K562 (cell line): ENCODE results near the gene HOXB6. TPM values are rescaled to one million over a fixed set of nuclear protein-coding genes. Genes with fewer than 3 reads are reported as not detected.

Source experiments
- ATAC-seq: fragments of 200-7000 bp; cut with Tn5 transposase; 3 replicates; pipeline ENCODE4 v1.9.1; 2020; ENCODE audit warnings: moderate library complexity
- BruUV-seq: library from RNA; stranded (reverse); fragments of 400-500 nt; replicated peaks from 2 replicates; lab custom pipeline; 2021; lab: Mats Ljungman, UMichigan
- CTCF ChIA-PET: fragments of 300-600 bp; formaldehyde crosslinking; extraction: SDS; loops from one replicate; lab custom pipeline; 2021; ENCODE audit warnings: low intra/inter-chr PET ratio; lab: Yijun Ruan, JAX
- POLR2A ChIA-PET: fragments of 300-600, 350-650 bp; sonication (Branson Sonifier 250); formaldehyde crosslinking; extraction: SDS; loops from one replicate; lab custom pipeline; 2021; ENCODE audit warnings: antibody characterized with exemption, inconsistent platforms; lab: Yijun Ruan, JAX
- DNase-seq, 4 experiments: peaks; one replicate each; pipeline versions ENCODE4 v3.0.0 to v3.0.0-alpha.2; 2011 to 2018; ENCODE audit warnings: low spot score in 3 of 4, mixed read lengths in 3 of 4; ENCODE audit errors: extremely low read depth in 1 of 4
- FAIRE-seq: peaks from 2 replicates; lab custom pipeline; 2011; peaks lifted over from hg19 to GRCh38; lab: Jason Lieb, UNC
- H2AFZ ChIP-seq: 2 replicates; pipeline ENCODE4 v1.6.0; 2011; ENCODE audit warnings: low read depth, low read length, control low read depth, inconsistent platforms
- H3K27ac ChIP-seq: fragments of 200-600 bp; 3 replicates; pipeline ENCODE4 v1.8.0; 2011; ENCODE audit warnings: low read depth, mild to moderate bottlenecking, control low read depth, inconsistent platforms, low read length, moderate library complexity, mixed read lengths; ENCODE audit errors: extremely low read depth
- H3K27me3 ChIP-seq, 2 experiments: fragments of 300-600 bp in 1 of 2; 2 replicates in 1 of 2; 3 replicates in 1 of 2; pipeline versions ENCODE4 v1.6.0 to v1.8.0; 2011; ENCODE audit warnings: inconsistent platforms in 2 of 2, low read length in 2 of 2, mild to moderate bottlenecking in 1 of 2, mixed read lengths in 1 of 2, moderate library complexity in 1 of 2; ENCODE audit not compliant: control insufficient read depth in 2 of 2, insufficient read depth in 2 of 2
- H3K36me3 ChIP-seq: fragments of 300-600 bp; 3 replicates; pipeline ENCODE4 v1.8.0; 2011; ENCODE audit warnings: mild to moderate bottlenecking, low read length, inconsistent platforms; ENCODE audit not compliant: control insufficient read depth, insufficient read depth
- H3K4me1 ChIP-seq, 2 experiments: fragments of 200-600 bp in 1 of 2; replicated peaks in 1 of 2; 2 replicates in 1 of 2; 3 replicates in 1 of 2; pipeline versions ENCODE4 v1.5.1 to v1.8.0; 2011; ENCODE audit warnings: inconsistent platforms in 2 of 2, low read length in 2 of 2, mild to moderate bottlenecking in 1 of 2, mixed read lengths in 1 of 2, moderate library complexity in 1 of 2; ENCODE audit not compliant: control insufficient read depth in 2 of 2, insufficient read depth in 2 of 2
- H3K4me2 ChIP-seq: 2 replicates; pipeline ENCODE4 v1.6.1; 2011; ENCODE audit warnings: low read length, control low read depth, inconsistent platforms, mixed read lengths; ENCODE audit not compliant: insufficient read depth
- H3K4me3 ChIP-seq: fragments of 200-600 bp; sonication (generic), shearing (Covaris generic); 2 replicates; pipeline ENCODE4 v1.5.1; 2016; ENCODE audit warnings: control low read depth, inconsistent platforms
- H3K79me2 ChIP-seq: fragments of 200-600 bp; 3 replicates; pipeline ENCODE4 v1.8.0; 2011; ENCODE audit warnings: low read length, inconsistent platforms; ENCODE audit not compliant: control insufficient read depth, insufficient read depth
- H3K9ac ChIP-seq, 2 experiments: 2 replicates each; pipeline versions ENCODE4 v1.6.0 to v1.6.1; 2011; ENCODE audit warnings: low read depth in 2 of 2, low read length in 2 of 2, control low read depth in 1 of 2, inconsistent platforms in 1 of 2, mild to moderate bottlenecking in 1 of 2, mixed read lengths in 1 of 2; ENCODE audit not compliant: insufficient read depth in 1 of 2
- H3K9me1 ChIP-seq: one replicate; pipeline ENCODE4 v1.6.0; 2011; ENCODE audit warnings: inconsistent platforms, mild to moderate bottlenecking, low read length, moderate library complexity; ENCODE audit not compliant: control insufficient read depth, insufficient read depth
- H3K9me3 ChIP-seq: replicated peaks from 2 replicates; pipeline ENCODE4 v1.5.1; 2011; ENCODE audit warnings: low read depth, low read length, inconsistent platforms; ENCODE audit not compliant: control insufficient read depth, insufficient read depth
- H4K20me1 ChIP-seq: replicated peaks from 2 replicates; pipeline ENCODE4 v1.6.1; 2011; ENCODE audit warnings: low read length, inconsistent platforms, mixed read lengths; ENCODE audit not compliant: control insufficient read depth, insufficient read depth
- ARHGAP35 ChIP-seq: fragments of 450-650 bp; IDR thresholded peaks from 2 replicates; pipeline ENCODE4 v1.6.1; 2018; ENCODE audit not compliant: partially characterized antibody
- C11orf30 ChIP-seq: fragments of 450-650 bp; IDR thresholded peaks from 2 replicates; pipeline ENCODE4 v1.6.1; 2016; ENCODE audit warnings: low read depth, mild to moderate bottlenecking
- CHD4 ChIP-seq: fragments of 200-600 bp; sonication (generic); IDR thresholded peaks from 3 replicates; pipeline ENCODE4 v1.6.1; 2012; ENCODE audit warnings: low read depth, mild to moderate bottlenecking, mixed read lengths, low read length, inconsistent platforms; ENCODE audit not compliant: insufficient read depth, insufficient replicate concordance, poor library complexity, severe bottlenecking
- ETV5 ChIP-seq: sonication (generic); formaldehyde crosslinking; IDR thresholded peaks from 2 replicates; pipeline ENCODE4 v1.4.0; 2020; ENCODE audit warnings: low read depth, mild to moderate bottlenecking, missing genetic modification reagents
- FOXJ2 ChIP-seq: fragments of 200-800 bp; sonication (Bioruptor generic); IDR thresholded peaks from 2 replicates; pipeline ENCODE4 v1.6.1; 2016; ENCODE audit warnings: missing genetic modification characterization, missing compliant biosample characterization
- HMGXB4 ChIP-seq: sonication (generic); formaldehyde crosslinking; IDR thresholded peaks from 2 replicates; pipeline ENCODE4 v1.8.1; 2023; ENCODE audit warnings: mild to moderate bottlenecking, missing genetic modification reagents
- IRF2 ChIP-seq: sonication (generic); formaldehyde crosslinking; IDR thresholded peaks from 2 replicates; pipeline ENCODE4 v1.8.1; 2022; ENCODE audit warnings: mild to moderate bottlenecking, missing genetic modification reagents
- JUND ChIP-seq, 2 experiments: IDR thresholded peaks; 2 replicates in 1 of 2; 3 replicates in 1 of 2; pipeline ENCODE4 v1.6.1; 2011; ENCODE audit warnings: borderline replicate concordance in 2 of 2, low read depth in 2 of 2, low read length in 2 of 2, improper control_type of control experiment in 1 of 2, missing biosample characterization in 1 of 2, missing genetic modification characterization in 1 of 2, missing genetic modification reagents in 1 of 2
- PATZ1 ChIP-seq: fragments of 250-450 bp; sonication (Bioruptor Pico); IDR thresholded peaks from 2 replicates; pipeline ENCODE4 v1.5.0; 2020; ENCODE audit warnings: mild to moderate bottlenecking, borderline replicate concordance
- PHB2 ChIP-seq: fragments of 450-650 bp; IDR thresholded peaks from 2 replicates; pipeline ENCODE4 v1.6.1; 2017; ENCODE audit warnings: low read depth
- SMARCB1 ChIP-seq: IDR thresholded peaks from 2 replicates; pipeline ENCODE4 v1.6.1; 2011; ENCODE audit warnings: improper control_type of control experiment, low read depth; ENCODE audit not compliant: insufficient read length
- ZKSCAN8 ChIP-seq: fragments of 200-800 bp; sonication (Bioruptor generic); IDR thresholded peaks from 2 replicates; pipeline ENCODE4 v1.6.1; 2016; ENCODE audit warnings: missing genetic modification characterization, missing compliant biosample characterization
- ZNF121 ChIP-seq: sonication (generic); formaldehyde crosslinking; conservative IDR thresholded peaks from 2 replicates; pipeline ENCODE4 v1.8.0; 2022; ENCODE audit warnings: missing genetic modification reagents
- ZNF445 ChIP-seq: fragments of 250-450 bp; sonication (Bioruptor Pico); IDR thresholded peaks from 2 replicates; pipeline ENCODE4 v1.4.0; 2020; ENCODE audit warnings: low read depth, mild to moderate bottlenecking, moderate library complexity
- WGBS: fragments of 100-300 bp; shearing (Covaris generic); methylation state at CpG from one replicate; pipeline ENCODE4 v1.1.6; 2016; ENCODE audit warnings: low coverage, mixed read lengths; ENCODE audit not compliant: insufficient coverage; ENCODE audit errors: missing lambda C conversion rate; 5-methylcytosine and 5-hydroxymethylcytosine counted together
- in situ Hi-C: fragments of 300-500 bp; cut with MboI; formaldehyde crosslinking; loops from 4 replicates; pipeline ENCODE4 v1.15.0; 2018; ENCODE audit warnings: inconsistent platforms, mixed read lengths
- intact Hi-C: fragments of 100-400 bp; cut with micrococcal nuclease; formaldehyde crosslinking; loops from 2 replicates; pipeline ENCODE4 v1.14.2; 2022
- polyA plus RNA-seq, 8 experiments: library from polyadenylated mRNA; depleted of rRNA in 4 of 8; stranded (reverse) in 5 of 8; unstranded in 3 of 8; fragments of >200 nt; fragmentation: Nextera tagmentation in 2 of 8; fragmentation: Illumina TruSeq in 1 of 8; extraction: Ambion mirVana in 2 of 8; extraction: Trizol in 1 of 8; gene quantifications; 2 replicates each; pipeline versions ENCODE4 v1.2.1 to v1.2.3, GENCODE V29; 2011 to 2014; ENCODE audit warnings: inconsistent platforms in 1 of 8, missing spikeins in 1 of 8
- total RNA-seq, 7 experiments: library from RNA; depleted of rRNA in 6 of 7; stranded (reverse); fragments of >200 nt in 6 of 7; fragmentation: Illumina TruSeq in 2 of 7; extraction: Trizol in 2 of 7; gene quantifications; 2 replicates each; pipeline versions ENCODE4 v1.2.1 to v1.2.3, GENCODE V29; 2011 to 2021; ENCODE audit warnings: low replicate concordance in 1 of 7

The HOXB6 gene
- total and polyA plus RNA-seq, 9 of the 15 experiments (the other 6 are each of a cell fraction or from before 2014, with no cell fraction given), result 1.2 to 14.8 (median 4.9) TPM

- no peak for TF ChIP-seq IRF2 (CRISPR knock-in tag)
- TF ChIP-seq PHB2, result no peak
- TF ChIP-seq C11orf30, result peak; percentile 91
- 0 out of 2 replicates have a peak, but pooled peaks have one; percentile 31 for TF ChIP-seq JUND (IDR thresholded peaks at IDR 0.05; ENCODE audit: borderline replicate concordance, low read depth, low read length)
- TF ChIP-seq JUND (tag; IDR thresholded peaks at IDR 0.05; ENCODE audit: borderline replicate concordance, low read depth, low read length), result 0 out of 3 replicates have a peak, but pooled peaks have one; percentile 20
- no peak for TF ChIP-seq ZNF445 (CRISPR knock-in tag)
Observed at GRCh38 chr17:48609033-48609432, 4.2 kb upstream of the HOXB6 start (continued).

DNA sequence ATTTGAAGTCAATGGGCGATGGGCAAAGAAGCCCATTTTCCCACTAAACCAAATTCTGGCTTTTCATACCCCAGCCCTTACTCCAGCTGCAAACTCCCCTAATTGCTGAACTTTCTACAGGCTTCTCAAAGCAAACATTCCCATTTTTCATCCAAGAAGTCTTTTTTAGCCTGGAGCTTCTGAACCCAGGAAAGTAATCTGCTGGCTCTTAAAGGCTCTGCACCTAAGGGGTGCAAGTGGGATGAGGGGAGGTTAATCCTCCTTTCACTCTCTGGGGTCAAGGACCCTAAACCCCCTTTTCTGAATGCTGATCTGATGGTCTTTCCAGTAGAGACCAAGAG, 3.7 kb upstream of the HOXB6 start:
- Histone ChIP-seq H3K9me1 (no peaks in the 10 kb centered on the region), H3K4me2 (peak overlapping the region; percentile 71; the same call in 1 of the 2 replicates), H2AFZ (no peak overlapping the region), H3K9me3 (no peaks in the 10 kb centered on the region), H3K4me3 (no peak overlapping the region), H3K79me2 (peaks cover 31% of the 10 kb centered on the region), H3K27me3 (no peaks in the 10 kb centered on the region), H3K9ac (peak overlapping the region; percentile 80 to 94; a peak in 1 of 4 replicates), H3K36me3 (peaks cover 12% of the 10 kb centered on the region; the same call in 1 of the 3 replicates), H4K20me1 (no peaks in the 10 kb centered on the region), H3K4me1 (peaks cover 26 to 58% of the 10 kb centered on the region in 2 experiments), H3K27ac (no peak overlapping the region)
- FAIRE-seq (no peak), ATAC-seq (no peak), DNase-seq (no peak)
- POLR2A ChIA-PET, result interaction anchor here (1.0 to 1.6 kb wide), 3 partner anchors 10 to 72 kb away, joined by 3 to 5 read pairs (median 5); no protein-coding TSS in a partner anchor
- in situ Hi-C loops, result no loop called here
- CTCF ChIA-PET, result no interaction called here
- BruUV-seq, result no TSS peak
- 100% methylated on average over 1 of the region's 1 CpG for WGBS
- no peak for TF ChIP-seq ZKSCAN8 (CRISPR knock-in tag)
- no peak for TF ChIP-seq ARHGAP35
- no peak for TF ChIP-seq ZNF121
- TF ChIP-seq HMGXB4 (CRISPR knock-in tag), result no peak
- TF ChIP-seq PATZ1 (CRISPR knock-in tag), result no peak
- TF ChIP-seq SMARCB1, result no peak
- no peak for TF ChIP-seq FOXJ2
- no peak for TF ChIP-seq CHD4
- no peak for TF ChIP-seq ETV5 (CRISPR knock-in tag)
- intact Hi-C loops, result no loop called here
